Measurements from ENCODE around the gene MYO18A. TPM values are rescaled to one million over a fixed set of nuclear protein-coding genes. Genes with fewer than 3 reads are reported as not detected.

MYO18A gene
- total RNA-seq, 1 experiment from 2014 or later = 37.2 TPM

DNA sequence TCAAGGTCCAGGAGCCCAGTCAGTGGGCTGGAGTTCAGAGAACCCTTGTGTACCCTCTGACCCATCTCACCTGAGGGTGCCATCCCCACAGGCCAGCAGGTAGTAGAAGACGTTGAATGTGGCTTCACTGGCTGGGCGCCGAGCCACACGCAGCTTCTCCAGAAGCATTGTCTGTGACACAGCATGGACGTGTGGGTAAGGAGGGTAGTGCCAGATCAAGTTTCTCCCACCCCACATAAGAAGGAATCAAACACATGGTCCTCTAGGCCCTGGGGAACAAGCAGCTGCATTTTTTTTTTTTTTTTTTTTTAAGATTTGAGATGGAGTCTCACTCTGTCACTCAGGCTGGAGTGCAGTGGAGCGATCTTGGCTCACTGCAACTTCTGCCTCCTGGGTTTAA, 60.9 kb downstream of the MYO18A start:
- H3K9ac ChIP-seq (ENCODE audit: low read length) = no peak overlapping the region
- H3K4me2 ChIP-seq (ENCODE audit: low read length) = no peak overlapping the region
- peaks cover under 1 to 6% of the 10 kb centered on the region in 2 experiments; a peak in 3 of 4 replicates for H3K4me1 ChIP-seq (ENCODE audit: control insufficient read depth in 1 of 2, insufficient read depth in 2 of 2, low read length in 2 of 2)
- no peak overlapping the region for H2AFZ ChIP-seq (ENCODE audit: low read depth, low read length, poor library complexity, severe bottlenecking)
- no peak for ATAC-seq
- peaks cover 2% of the 10 kb centered on the region; the same call in 1 of the 2 replicates for H3K79me2 ChIP-seq (ENCODE audit: insufficient read depth, low read length)
- H3K27me3 ChIP-seq (ENCODE audit: insufficient read depth, low read length) = no peaks in the 10 kb centered on the region
- intact Hi-C loops (cut with micrococcal nuclease) = loop anchor here (10.0 kb wide), 1 partner anchor 354 kb away; no protein-coding TSS in a partner anchor
- no peaks in the 10 kb centered on the region; the same call in 1 of the 2 replicates for H4K20me1 ChIP-seq (ENCODE audit: insufficient read depth)
- CTCF ChIA-PET = interaction anchor here (1.7 to 4.2 kb wide), 3 partner anchors 26 to 155 kb away, joined by 7 to 222 read pairs (median 45); no protein-coding TSS in a partner anchor
- POLR2A ChIA-PET = no interaction called here
- no peak for TF ChIP-seq EGR1 (IDR thresholded peaks at IDR 0.05; ENCODE audit: low read depth)
- no peak for TF ChIP-seq SP1 (IDR thresholded peaks at IDR 0.05; ENCODE audit: low read depth)
- TF ChIP-seq ZFX (IDR thresholded peaks at IDR 0.05) = no peak
- TF ChIP-seq EZH2 (IDR thresholded peaks at IDR 0.05) = no peak
- TF ChIP-seq ATF3 (IDR thresholded peaks at IDR 0.05) = no peak
- TF ChIP-seq, protein P1, sequence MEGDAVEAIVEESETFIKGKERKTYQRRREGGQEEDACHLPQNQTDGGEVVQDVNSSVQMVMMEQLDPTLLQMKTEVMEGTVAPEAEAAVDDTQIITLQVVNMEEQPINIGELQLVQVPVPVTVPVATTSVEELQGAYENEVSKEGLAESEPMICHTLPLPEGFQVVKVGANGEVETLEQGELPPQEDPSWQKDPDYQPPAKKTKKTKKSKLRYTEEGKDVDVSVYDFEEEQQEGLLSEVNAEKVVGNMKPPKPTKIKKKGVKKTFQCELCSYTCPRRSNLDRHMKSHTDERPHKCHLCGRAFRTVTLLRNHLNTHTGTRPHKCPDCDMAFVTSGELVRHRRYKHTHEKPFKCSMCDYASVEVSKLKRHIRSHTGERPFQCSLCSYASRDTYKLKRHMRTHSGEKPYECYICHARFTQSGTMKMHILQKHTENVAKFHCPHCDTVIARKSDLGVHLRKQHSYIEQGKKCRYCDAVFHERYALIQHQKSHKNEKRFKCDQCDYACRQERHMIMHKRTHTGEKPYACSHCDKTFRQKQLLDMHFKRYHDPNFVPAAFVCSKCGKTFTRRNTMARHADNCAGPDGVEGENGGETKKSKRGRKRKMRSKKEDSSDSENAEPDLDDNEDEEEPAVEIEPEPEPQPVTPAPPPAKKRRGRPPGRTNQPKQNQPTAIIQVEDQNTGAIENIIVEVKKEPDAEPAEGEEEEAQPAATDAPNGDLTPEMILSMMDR (IDR thresholded peaks at IDR 0.05 in 2 of 3, conservative IDR thresholded peaks at IDR 0.05 in 1 of 3; ENCODE audit: borderline replicate concordance in 1 of 3, insufficient read depth in 1 of 3, low read depth in 2 of 3, low read length in 2 of 3) = no peak
- TF ChIP-seq RAD21 (IDR thresholded peaks at IDR 0.05; ENCODE audit: low read depth) = no peak
- TF ChIP-seq CBX3 (IDR thresholded peaks at IDR 0.05; ENCODE audit: low read depth) = no peak
- TF ChIP-seq CEBPB (IDR thresholded peaks at IDR 0.05; ENCODE audit: low read depth) = no peak
- TF ChIP-seq EZH2phosphoT487 (IDR thresholded peaks at IDR 0.05; ENCODE audit: borderline replicate concordance) = no peak
- no peak for TF ChIP-seq ZBTB33 (IDR thresholded peaks at IDR 0.05; ENCODE audit: extremely low read depth, insufficient replicate concordance, low read length)
- TF ChIP-seq SIN3A (IDR thresholded peaks at IDR 0.05; ENCODE audit: low read depth) = no peak
- TF ChIP-seq SRF (IDR thresholded peaks at IDR 0.05; ENCODE audit: low read depth) = no peak
- no peak for TF ChIP-seq ELF1 (IDR thresholded peaks at IDR 0.05; ENCODE audit: borderline replicate concordance, low read depth)
- TF ChIP-seq POLR2AphosphoS5 (IDR thresholded peaks at IDR 0.05; ENCODE audit: low read depth, low read length) = no peak
- no peak for TF ChIP-seq MAX (IDR thresholded peaks at IDR 0.05)
- TF ChIP-seq JUND (IDR thresholded peaks at IDR 0.05) = no peak
- no peak for TF ChIP-seq TCF7L2 (IDR thresholded peaks at IDR 0.05; ENCODE audit: borderline replicate concordance, extremely low read depth, insufficient read depth, insufficient read length)
- no peaks in the 10 kb centered on the region for H3K9me2 ChIP-seq (ENCODE audit: insufficient read depth)
- H3K9me3 ChIP-seq (ENCODE audit: control insufficient read depth in 1 of 2, insufficient read depth in 1 of 2, low read depth in 1 of 2, low read length in 2 of 2) = no peaks in the 10 kb centered on the region
- no peak overlapping the region for H3K4me3 ChIP-seq (replicated peaks in 1 of 2; ENCODE audit: low read depth in 1 of 2, low read length in 2 of 2)
- no peak overlapping the region for H3K27ac ChIP-seq (ENCODE audit: low read depth, low read length)
- RAD21 ChIA-PET (ENCODE audit: low non-redundant PET in 1 of 2, low total read pairs in 2 of 2, uncharacterized antibody in 2 of 2, unreplicated experiment in 2 of 2) = no interaction called here
- BruUV-seq (replicated peaks) = no TSS peak
- DNase-seq (ENCODE audit: low read depth, low spot score) = no peak
- 0 out of 4 replicates have a peak, but pooled peaks cover 0 to 2% of the 10 kb centered on the region in 2 experiments for H3K36me3 ChIP-seq (ENCODE audit: control insufficient read depth in 1 of 2, insufficient read depth in 2 of 2, low read length in 2 of 2)

All from HCT116 (cell line).